Thoracic aorta (tissue), 2 donors: ENCODE measurements around the gene PLCB3. TPM values are rescaled to one million over a fixed set of nuclear protein-coding genes. Genes with fewer than 3 reads are reported as not detected.

Experiments used
- ATAC-seq: fragments of 150-250 bp; one replicate; pipeline ENCODE4 v1.8.0; 2017; ENCODE audit warnings: low read depth; ENCODE audit not compliant: insufficient number of reproducible peaks, low FRiP score
- DNase-seq: peaks from one replicate; pipeline ENCODE4 v3.0.0-alpha.2; 2020; ENCODE audit warnings: low spot score
- H3K27ac ChIP-seq, 2 donors: fragments of 200-600 bp; sonication (generic); 1 replicate in 1 of 2; 2 replicates in 1 of 2; pipeline ENCODE4 v1.5.1; 2016; ENCODE audit warnings: mild to moderate bottlenecking in 2 of 2, moderate library complexity in 2 of 2
- H3K27me3 ChIP-seq: fragments of 200-600 bp; sonication (generic); replicated peaks from 2 replicates; pipeline ENCODE4 v1.6.0; 2016; ENCODE audit warnings: mild to moderate bottlenecking; ENCODE audit not compliant: insufficient read depth
- H3K36me3 ChIP-seq: fragments of 200-600 bp; sonication (generic); one replicate; pipeline ENCODE4 v1.5.1; 2016
- H3K4me1 ChIP-seq, 2 donors: fragments of 200-600 bp; sonication (generic); 1 replicate in 1 of 2; 2 replicates in 1 of 2; pipeline versions ENCODE4 v1.5.1 to v1.6.0; 2016; ENCODE audit warnings: low read depth in 2 of 2, mild to moderate bottlenecking in 1 of 2; ENCODE audit not compliant: control insufficient read depth in 1 of 2
- H3K4me3 ChIP-seq: fragments of 200-600 bp; sonication (generic); 2 replicates; pipeline ENCODE4 v1.5.1; 2016; ENCODE audit warnings: mild to moderate bottlenecking
- H3K9me3 ChIP-seq: fragments of 200-600 bp; sonication (generic); 2 replicates; pipeline ENCODE4 v1.5.1; 2016
- CTCF ChIP-seq: fragments of 200-600 bp; sonication (generic); IDR thresholded peaks from one replicate; pipeline ENCODE4 v1.5.1; 2019; ENCODE audit warnings: antibody characterized with exemption
- total RNA-seq, 2 donors: library from RNA; depleted of rRNA; stranded (reverse); fragments of >200 nt; gene quantifications; one replicate each; pipeline versions ENCODE4 v1.1.0 to v1.2.3, GENCODE V29; 2016

The PLCB3 gene
- total RNA-seq, 2 donors from 2014 or later = 31.5 to 39.7 TPM

DNA sequence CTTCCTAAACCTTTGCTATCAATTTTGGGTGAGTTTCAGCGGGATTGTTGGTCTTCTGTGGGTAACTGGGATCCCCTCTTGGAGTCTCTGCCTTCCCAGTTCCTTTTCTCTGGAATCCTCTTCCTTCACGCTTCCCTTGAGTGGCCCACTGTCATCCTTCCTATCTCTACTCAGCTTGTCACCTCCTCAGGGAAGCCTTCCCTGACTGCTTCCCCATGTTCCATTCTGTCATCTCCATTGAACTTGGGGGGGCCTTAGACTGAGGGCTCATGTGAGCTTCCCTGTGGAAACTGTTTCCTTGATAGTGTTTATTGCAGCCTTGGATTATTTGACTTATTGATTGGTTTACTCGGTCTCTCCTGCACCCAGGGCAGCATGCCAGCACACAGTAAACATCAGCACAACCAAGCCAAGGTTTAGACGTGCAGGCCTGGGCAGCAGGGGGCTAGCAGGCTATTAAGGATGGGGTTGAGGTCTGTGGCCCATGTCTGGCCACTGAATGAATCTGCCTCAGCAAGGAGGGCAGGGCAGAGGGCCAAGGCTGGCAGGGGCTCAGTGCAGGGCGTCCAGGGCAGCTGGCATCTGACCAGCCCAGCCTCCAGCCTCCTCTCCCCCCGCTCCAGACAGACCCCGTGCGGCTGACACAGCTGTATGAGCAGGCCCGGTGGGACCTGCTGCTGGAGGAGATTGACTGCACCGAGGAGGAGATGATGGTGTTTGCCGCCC, 32.5 kb upstream of the PLCB3 start:
- ATAC-seq (no peak), DNase-seq (no peak)
- Histone ChIP-seq H3K9me3 (no peaks in the 10 kb centered on the region), H3K27me3 (no peaks in the 10 kb centered on the region), H3K27ac (no peak overlapping the region), H3K36me3 (peaks cover 3% of the 10 kb centered on the region), H3K4me1 (no peaks in the 10 kb centered on the region), H3K4me3 (no peak overlapping the region)
- TF ChIP-seq CTCF = no peak

DNA sequence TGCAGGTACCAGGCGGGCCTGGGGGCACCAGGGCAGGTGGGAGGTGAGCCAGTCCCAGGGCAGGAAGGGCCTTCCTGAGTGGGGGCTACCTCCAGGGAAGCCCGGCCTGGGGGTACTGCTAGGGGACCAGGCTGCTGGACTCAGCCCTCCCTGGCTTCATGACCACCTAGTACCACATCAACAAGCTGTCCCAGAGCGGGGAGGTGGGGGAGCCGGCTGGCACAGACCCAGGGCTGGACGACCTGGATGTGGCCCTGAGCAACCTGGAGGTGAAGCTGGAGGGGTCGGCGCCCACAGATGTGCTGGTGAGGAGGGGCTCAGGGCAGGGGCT, 32.0 kb upstream of the PLCB3 start:
- no peak for TF ChIP-seq CTCF
- H3K4me1 ChIP-seq = no peaks in the 10 kb centered on the region
- H3K4me3 ChIP-seq = no peak overlapping the region
- DNase-seq = no peak
- ATAC-seq = no peak
- H3K27me3 ChIP-seq = no peaks in the 10 kb centered on the region
- H3K36me3 ChIP-seq = peaks cover 3% of the 10 kb centered on the region
- H3K27ac ChIP-seq = no peak overlapping the region
- H3K9me3 ChIP-seq = no peaks in the 10 kb centered on the region

- Histone ChIP-seq H3K27ac (no peak overlapping the region), H3K4me3 (no peak overlapping the region), H3K27me3 (no peaks in the 10 kb centered on the region), H3K4me1 (peaks cover 0 to 2% of the 10 kb centered on the region in 2 donors), H3K9me3 (no peaks in the 10 kb centered on the region), H3K36me3 (peaks cover 3% of the 10 kb centered on the region)
- no peak for TF ChIP-seq CTCF
- ATAC-seq = no peak
- no peak for DNase-seq
Observed at GRCh38 chr11:64219755-64220154, 31.6 kb upstream of the PLCB3 start.

DNA sequence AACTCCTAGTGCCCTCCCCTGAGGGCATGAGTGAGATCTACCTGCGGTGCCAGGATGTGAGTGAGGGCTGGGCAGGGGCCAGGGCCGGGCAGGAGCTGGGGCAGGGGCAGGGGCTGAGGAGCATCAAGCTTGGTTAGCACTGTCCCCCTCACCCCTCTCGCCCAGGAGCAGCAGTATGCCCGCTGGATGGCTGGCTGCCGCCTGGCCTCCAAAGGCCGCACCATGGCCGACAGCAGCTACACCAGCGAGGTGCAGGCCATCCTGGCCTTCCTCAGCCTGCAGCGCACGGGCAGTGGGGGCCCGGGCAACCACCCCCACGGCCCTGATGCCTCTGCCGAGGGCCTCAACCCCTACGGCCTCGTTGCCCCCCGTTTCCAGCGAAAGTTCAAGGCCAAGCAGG, 31.1 kb upstream of the PLCB3 start:
- ATAC-seq (no peak), DNase-seq (no peak)
- no peaks in the 10 kb centered on the region for H3K27me3 ChIP-seq
- H3K36me3 ChIP-seq = peaks cover 3% of the 10 kb centered on the region
- TF ChIP-seq CTCF = no peak
- H3K4me1 ChIP-seq = peaks cover 0 to 7% of the 10 kb centered on the region in 2 donors
- H3K4me3 ChIP-seq = no peak overlapping the region
- no peak overlapping the region for H3K27ac ChIP-seq
- H3K9me3 ChIP-seq = no peaks in the 10 kb centered on the region

DNA sequence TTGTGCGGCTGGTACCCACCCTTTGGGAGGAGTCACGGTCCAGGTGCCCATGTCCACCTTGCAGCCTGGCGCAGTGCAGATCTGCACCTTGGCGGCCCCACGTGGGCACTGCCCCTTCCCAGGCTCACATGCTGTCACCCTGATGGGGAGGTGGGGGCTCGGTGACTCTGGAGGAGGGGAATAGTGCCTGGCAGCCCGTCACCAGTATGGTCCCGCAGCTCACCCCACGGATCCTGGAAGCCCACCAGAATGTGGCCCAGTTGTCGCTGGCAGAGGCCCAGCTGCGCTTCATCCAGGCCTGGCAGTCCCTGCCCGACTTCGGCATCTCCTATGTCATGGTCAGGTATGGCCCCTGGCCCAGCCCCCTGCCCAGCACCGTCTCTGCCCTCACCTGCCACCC, 30.5 kb upstream of the PLCB3 start:
- TF ChIP-seq CTCF = no peak
- H3K36me3 ChIP-seq = peaks cover 3% of the 10 kb centered on the region
- H3K4me3 ChIP-seq = no peak overlapping the region
- H3K27ac ChIP-seq = no peak overlapping the region
- peaks cover 0 to 12% of the 10 kb centered on the region in 2 donors for H3K4me1 ChIP-seq
- no peaks in the 10 kb centered on the region for H3K9me3 ChIP-seq
- ATAC-seq (no peak), DNase-seq (no peak)
- no peaks in the 10 kb centered on the region for H3K27me3 ChIP-seq
